Thyroid gland (tissue), 4 donors: ENCODE data around the gene CHRNA7.
"Not testable (repeated sequence)": the region's sequence is repeated elsewhere in the genome, so short reads cannot be mapped to it uniquely, and the experiment has no call there.

Source experiments
- POLR2A ChIP-seq, 2 donors: fragments of 450-650 bp; IDR thresholded peaks; one replicate each; pipeline ENCODE4 v1.6.1; 2017; ENCODE audit warnings: antibody characterized with exemption in 2 of 2, mild to moderate bottlenecking in 2 of 2, moderate library complexity in 1 of 2
- TF ChIP-seq, protein P1 (sequence below), 6 experiments: fragments of 200-600 bp in 3 of 6; fragments of 450-650 bp in 3 of 6; sonication (generic) in 3 of 6; IDR thresholded peaks; one replicate each; pipeline ENCODE4 v1.5.1; 2016 to 2019; ENCODE audit warnings: antibody characterized with exemption in 6 of 6, mild to moderate bottlenecking in 2 of 6, inconsistent platforms in 1 of 6, moderate library complexity in 1 of 6

DNA sequence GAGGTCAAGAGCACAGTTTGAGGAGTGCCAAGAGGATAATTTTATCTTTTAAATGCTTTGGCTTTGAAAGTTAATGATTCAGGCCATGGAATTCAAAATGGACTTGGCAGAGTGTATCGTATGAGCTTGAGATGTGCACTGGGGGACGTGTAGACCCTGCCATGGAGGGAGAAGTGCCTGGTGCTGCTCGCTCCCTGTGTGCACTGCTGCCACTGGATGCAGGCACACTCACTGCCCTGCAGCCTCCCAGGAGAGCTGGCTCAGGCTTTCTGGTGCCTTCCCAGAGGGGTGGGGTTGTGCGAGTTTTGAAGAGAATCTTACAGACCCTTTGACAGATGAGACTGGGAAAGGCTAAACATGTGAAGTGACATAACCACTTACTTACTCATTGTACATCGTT, 135.5 kb downstream of the CHRNA7 start:
- not testable (repeated sequence) for TF ChIP-seq POLR2A (IDR thresholded peaks at IDR 0.05)
- TF ChIP-seq, protein P1, sequence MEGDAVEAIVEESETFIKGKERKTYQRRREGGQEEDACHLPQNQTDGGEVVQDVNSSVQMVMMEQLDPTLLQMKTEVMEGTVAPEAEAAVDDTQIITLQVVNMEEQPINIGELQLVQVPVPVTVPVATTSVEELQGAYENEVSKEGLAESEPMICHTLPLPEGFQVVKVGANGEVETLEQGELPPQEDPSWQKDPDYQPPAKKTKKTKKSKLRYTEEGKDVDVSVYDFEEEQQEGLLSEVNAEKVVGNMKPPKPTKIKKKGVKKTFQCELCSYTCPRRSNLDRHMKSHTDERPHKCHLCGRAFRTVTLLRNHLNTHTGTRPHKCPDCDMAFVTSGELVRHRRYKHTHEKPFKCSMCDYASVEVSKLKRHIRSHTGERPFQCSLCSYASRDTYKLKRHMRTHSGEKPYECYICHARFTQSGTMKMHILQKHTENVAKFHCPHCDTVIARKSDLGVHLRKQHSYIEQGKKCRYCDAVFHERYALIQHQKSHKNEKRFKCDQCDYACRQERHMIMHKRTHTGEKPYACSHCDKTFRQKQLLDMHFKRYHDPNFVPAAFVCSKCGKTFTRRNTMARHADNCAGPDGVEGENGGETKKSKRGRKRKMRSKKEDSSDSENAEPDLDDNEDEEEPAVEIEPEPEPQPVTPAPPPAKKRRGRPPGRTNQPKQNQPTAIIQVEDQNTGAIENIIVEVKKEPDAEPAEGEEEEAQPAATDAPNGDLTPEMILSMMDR (IDR thresholded peaks at IDR 0.05) = not testable (repeated sequence)
